ENCODE results near the gene ALDH3B1. TPM values are rescaled to one million over a fixed set of nuclear protein-coding genes. Genes with fewer than 3 reads are reported as not detected.

ALDH3B1 gene
- total and polyA plus RNA-seq, 2 of the 4 experiments (the other 2 are of a cell fraction), result 11.8 to 22.8 TPM

GRCh38 chr11:68008381-68009337 is 1.5 kb upstream of the ALDH3B1 start:
- intact Hi-C loops (cut with micrococcal nuclease), result no loop called here
- DNase-seq (no peak), ATAC-seq (ENCODE audit: low read depth) (no peak)
- Histone ChIP-seq H3K4me1 (ENCODE audit: control insufficient read depth, insufficient read depth, low read length) (peaks cover 33% of the 10 kb centered on the region), H4K91ac (ENCODE audit: insufficient read depth, low read depth, low read length) (peak overlapping the region; percentile 4; the same call in 1 of the 2 replicates), H3K4me2 (ENCODE audit: low read depth, low read length) (no peak overlapping the region), H3K9me1 (ENCODE audit: insufficient read depth, low read length) (peaks cover 29% of the 10 kb centered on the region), H3K36me3 (ENCODE audit: control insufficient read depth, insufficient read depth, low read length) (no peaks in the 10 kb centered on the region), H3K56ac (ENCODE audit: extremely low read depth, insufficient read depth, low read length) (no peak overlapping the region), H3K9me3 (ENCODE audit: control insufficient read depth, insufficient read depth, low read length) (no peaks in the 10 kb centered on the region), H2AK5ac (ENCODE audit: low read depth, low read length) (peak overlapping the region; percentile 77), H2BK120ac (ENCODE audit: low read depth, low read length) (peak overlapping the region; percentile 39), H3K79me1 (ENCODE audit: low read depth in 1 of 2, low read length in 2 of 2) (peaks cover 13 to 37% of the 10 kb centered on the region in 2 experiments; a peak in 3 of 4 replicates), H3K4ac (ENCODE audit: low read depth, low read length) (peak overlapping the region; percentile 100), H2BK15ac (ENCODE audit: low read depth, low read length) (peak overlapping the region; percentile 77; the same call in 1 of the 3 replicates), H3K23ac (ENCODE audit: low read depth, low read length) (no peak overlapping the region), H2AFZ (replicated peaks; ENCODE audit: low read length, poor library complexity) (peak overlapping the region; percentile 37), H3K27me3 (ENCODE audit: control insufficient read depth, insufficient read depth, low read length) (no peaks in the 10 kb centered on the region), H2BK5ac (ENCODE audit: low read depth, low read length, poor library complexity, severe bottlenecking) (no peak overlapping the region), H3K18ac (ENCODE audit: low read depth, low read length) (peak overlapping the region; percentile 40; the same call in 1 of the 2 replicates), H3K4me3 (ENCODE audit: insufficient read depth, low read depth, low read length) (no peak overlapping the region), H4K20me1 (ENCODE audit: insufficient read depth, low read length) (no peaks in the 10 kb centered on the region), H4K5ac (ENCODE audit: low read depth, low read length) (peak overlapping the region; percentile 57), H3K27ac (ENCODE audit: insufficient read depth, low read length) (peak overlapping the region; percentile 63), H4K8ac (ENCODE audit: low read depth in 2 of 2, low read length in 2 of 2) (peak overlapping the region; percentile 32 to 92; a peak in 3 of 4 replicates), H3K9ac (ENCODE audit: low read depth, low read length) (no peak overlapping the region), H2AK9ac (replicated peaks; ENCODE audit: low read depth, low read length, poor library complexity) (peak overlapping the region; percentile 50), H3K14ac (replicated peaks; ENCODE audit: low read depth, low read length) (peak overlapping the region; percentile 50; the same call in 1 of the 2 replicates), H2BK20ac (ENCODE audit: low read depth, low read length) (peak overlapping the region; percentile 40)
- CTCF ChIA-PET, result interaction anchor here (0.6 kb wide), 1 partner anchor 104 kb away, joined by 5 read pairs; no protein-coding TSS in a partner anchor
- BruUV-seq (replicated peaks), result no TSS peak
- WGBS, 2 experiments (ENCODE audit: extremely low coverage in 2 of 2, insufficient read length in 1 of 2), result 100% methylated on average over 3 of the region's 27 CpGs; no CpG with 5 or more reads in 1 of the 2 experiments
- dilution Hi-C loops (cut with HindIII; ENCODE audit: low sequenced_read_pairs, unreplicated experiment), result no loop called here
- in situ Hi-C loops (cut with MboI; ENCODE audit: low sequenced_read_pairs), result no loop called here
- POLR2A ChIA-PET (ENCODE audit: unreplicated experiment), result no interaction called here
- TF ChIP-seq USF2 (IDR thresholded peaks at IDR 0.05; ENCODE audit: low read depth, low read length) (peak; percentile 53; the same call in 1 of the 2 replicates), RCOR1 (IDR thresholded peaks at IDR 0.05; ENCODE audit: insufficient replicate concordance, low read length) (no peak)

Data from IMR-90 (cell line).